ENCODE results near the gene PCDHA7.
"Not testable (repeated sequence)": the region's sequence is repeated elsewhere in the genome, so short reads cannot be mapped to it uniquely, and the experiment has no call there.

PCDHA7 gene

DNA sequence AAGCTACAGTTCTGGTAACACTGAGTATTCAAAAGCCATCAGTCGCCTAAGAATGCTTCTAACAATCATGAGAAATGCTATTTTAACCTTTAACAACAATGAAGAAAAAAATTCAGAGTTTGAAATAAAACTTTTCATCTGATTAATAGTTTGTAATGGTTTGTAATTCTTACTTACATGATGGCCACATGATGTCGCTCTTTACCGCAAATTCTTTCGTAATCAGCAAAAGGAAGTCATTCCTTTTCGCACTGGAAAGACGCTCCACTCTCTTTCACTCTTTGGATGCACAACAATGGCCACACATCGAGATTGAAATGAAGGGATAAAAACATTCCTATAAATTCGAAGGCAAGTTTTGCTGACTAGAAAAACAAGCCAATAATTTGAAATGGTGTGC lies at the start of gene PCDHA7:
Gene PCDHA7, plus strand, starts transcription at position 277 of the 400 bp plus-strand sequence. Its CDS starts 115 bp downstream, at position 392.
- DNase-seq (ENCODE audit: low read depth, low spot score), result no peak
- H3K27ac ChIP-seq, result no peak within 1 kb of the TSS

DNA sequence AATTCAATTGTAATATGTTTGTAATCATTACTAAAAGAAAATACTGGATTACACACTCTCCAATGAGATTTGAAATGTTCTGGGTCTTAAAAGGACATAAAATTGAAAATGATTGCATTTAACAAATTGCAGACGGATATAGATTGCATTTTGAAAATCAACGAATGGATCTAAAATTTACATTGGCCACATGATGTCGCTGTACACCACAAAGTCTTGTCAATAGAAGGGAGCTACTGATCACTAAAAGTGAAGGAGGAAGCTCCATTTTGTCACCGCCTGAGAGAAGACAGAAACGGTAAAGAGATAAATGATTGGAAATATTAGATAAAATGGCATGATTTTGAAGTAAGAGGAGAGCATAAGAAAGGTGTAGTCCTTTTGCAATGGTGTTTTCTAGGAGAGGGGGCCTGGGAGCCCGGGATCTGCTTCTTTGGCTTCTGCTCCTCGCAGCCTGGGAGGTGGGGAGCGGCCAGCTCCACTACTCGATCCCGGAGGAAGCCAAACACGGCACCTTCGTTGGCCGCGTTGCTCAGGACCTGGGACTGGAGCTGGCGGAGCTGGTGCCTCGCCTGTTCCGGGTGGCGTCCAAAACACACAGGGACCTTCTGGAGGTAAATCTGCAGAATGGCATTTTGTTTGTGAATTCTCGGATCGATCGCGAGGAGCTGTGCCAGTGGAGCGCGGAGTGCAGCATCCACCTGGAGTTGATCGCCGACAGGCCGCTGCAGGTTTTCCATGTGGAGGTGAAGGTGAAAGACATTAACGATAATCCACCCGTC lies 48.0 kb upstream of the PCDHA7 start, which contains the start of gene PCDHA1:
Gene PCDHA1, plus strand, starts transcription at position 236 of the 782 bp plus-strand sequence.
- DNase-seq (ENCODE audit: low read depth, low spot score), result no peak
- H3K27ac ChIP-seq, result no peak within 1 kb of the TSS

- not testable (repeated sequence) for H3K27ac ChIP-seq
These were observed 46.6 kb upstream of the PCDHA7 start for GRCh38 chr5:140787422-140787821.

DNA sequence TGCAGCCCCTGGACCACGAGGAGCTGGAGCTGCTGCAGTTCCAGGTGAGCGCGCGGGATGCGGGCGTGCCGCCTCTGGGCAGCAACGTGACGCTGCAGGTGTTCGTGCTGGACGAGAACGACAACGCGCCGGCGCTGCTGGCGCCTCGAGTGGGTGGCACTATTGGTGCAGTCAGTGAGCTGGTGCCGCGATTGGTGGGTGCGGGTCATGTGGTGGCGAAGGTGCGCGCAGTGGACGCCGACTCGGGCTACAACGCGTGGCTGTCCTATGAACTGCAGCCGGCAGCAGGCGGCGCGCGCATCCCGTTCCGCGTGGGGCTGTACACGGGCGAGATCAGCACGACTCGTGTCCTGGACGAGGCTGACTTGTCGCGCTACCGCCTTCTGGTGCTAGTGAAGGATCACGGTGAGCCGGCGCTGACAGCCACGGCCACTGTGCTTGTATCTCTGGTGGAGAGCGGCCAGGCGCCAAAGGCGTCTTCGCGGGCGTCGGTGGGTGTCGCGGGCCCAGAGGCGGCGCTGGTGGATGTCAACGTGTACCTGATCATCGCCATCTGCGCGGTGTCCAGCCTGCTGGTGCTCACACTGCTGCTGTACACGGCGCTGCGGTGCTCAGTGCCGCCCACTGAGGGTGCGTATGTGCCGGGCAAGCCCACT lies 46.1 kb upstream of the PCDHA7 start:
- DNase-seq (ENCODE audit: low read depth, low spot score); H3K27ac ChIP-seq: not testable (repeated sequence)

More at GRCh38 chr5:140787422-140787821, 46.6 kb upstream of the PCDHA7 start:
- DNase-seq (ENCODE audit: low read depth, low spot score), result not testable (repeated sequence)

GRCh38 chr5:140791089-140791488 lies 43.0 kb upstream of the PCDHA7 start:
- no peak overlapping the region for H3K27ac ChIP-seq
- no peak for DNase-seq (ENCODE audit: low read depth, low spot score)

GRCh38 chr5:140794595-140795258 lies 39.3 kb upstream of the PCDHA7 start, which contains the start of gene PCDHA2:
PCDHA2 (plus strand) TSS chr5:140794852.
- H3K27ac ChIP-seq, result no peak within 1 kb of the TSS
- no peak for DNase-seq (ENCODE audit: low read depth, low spot score)

- DNase-seq (ENCODE audit: low read depth, low spot score), result no peak
- H3K27ac ChIP-seq, result no peak overlapping the region
These were observed 38.8 kb upstream of the PCDHA7 start for GRCh38 chr5:140795259-140795641.

GRCh38 chr5:140796072-140796717 lies 37.9 kb upstream of the PCDHA7 start:
- not testable (repeated sequence) for DNase-seq (ENCODE audit: low read depth, low spot score); H3K27ac ChIP-seq

- DNase-seq (ENCODE audit: low read depth, low spot score), result no peak
- no peak overlapping the region for H3K27ac ChIP-seq
These were observed 37.4 kb upstream of the PCDHA7 start for GRCh38 chr5:140796718-140797095.

GRCh38 chr5:140800816-140801493 lies 33.1 kb upstream of the PCDHA7 start, which contains the start of gene PCDHA3:
PCDHA3 (plus strand) TSS chr5:140801057.
- no peak for DNase-seq (ENCODE audit: low read depth, low spot score)
- H3K27ac ChIP-seq, result no peak within 1 kb of the TSS

- no peak for DNase-seq (ENCODE audit: low read depth, low spot score)
- no peak overlapping the region for H3K27ac ChIP-seq
These were observed 32.6 kb upstream of the PCDHA7 start for GRCh38 chr5:140801494-140801841.

DNA sequence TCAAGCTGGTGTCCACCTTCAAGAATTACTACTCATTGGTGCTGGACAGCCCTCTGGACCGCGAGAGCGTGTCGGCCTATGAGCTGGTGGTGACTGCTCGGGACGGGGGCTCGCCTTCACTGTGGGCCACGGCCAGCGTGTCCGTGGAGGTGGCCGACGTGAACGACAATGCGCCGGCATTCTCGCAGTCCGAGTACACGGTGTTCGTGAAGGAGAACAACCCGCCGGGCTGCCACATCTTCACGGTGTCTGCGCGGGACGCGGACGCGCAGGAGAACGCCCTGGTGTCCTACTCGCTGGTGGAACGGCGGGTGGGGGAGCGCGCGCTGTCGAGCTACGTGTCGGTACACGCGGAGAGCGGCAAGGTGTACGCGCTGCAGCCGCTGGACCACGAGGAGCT lies 31.7 kb upstream of the PCDHA7 start:
- DNase-seq (ENCODE audit: low read depth, low spot score); H3K27ac ChIP-seq: not testable (repeated sequence)

GRCh38 chr5:140802781-140803271 lies 31.2 kb upstream of the PCDHA7 start:
- DNase-seq (ENCODE audit: low read depth, low spot score), result no peak
- H3K27ac ChIP-seq, result no peak overlapping the region

DNA sequence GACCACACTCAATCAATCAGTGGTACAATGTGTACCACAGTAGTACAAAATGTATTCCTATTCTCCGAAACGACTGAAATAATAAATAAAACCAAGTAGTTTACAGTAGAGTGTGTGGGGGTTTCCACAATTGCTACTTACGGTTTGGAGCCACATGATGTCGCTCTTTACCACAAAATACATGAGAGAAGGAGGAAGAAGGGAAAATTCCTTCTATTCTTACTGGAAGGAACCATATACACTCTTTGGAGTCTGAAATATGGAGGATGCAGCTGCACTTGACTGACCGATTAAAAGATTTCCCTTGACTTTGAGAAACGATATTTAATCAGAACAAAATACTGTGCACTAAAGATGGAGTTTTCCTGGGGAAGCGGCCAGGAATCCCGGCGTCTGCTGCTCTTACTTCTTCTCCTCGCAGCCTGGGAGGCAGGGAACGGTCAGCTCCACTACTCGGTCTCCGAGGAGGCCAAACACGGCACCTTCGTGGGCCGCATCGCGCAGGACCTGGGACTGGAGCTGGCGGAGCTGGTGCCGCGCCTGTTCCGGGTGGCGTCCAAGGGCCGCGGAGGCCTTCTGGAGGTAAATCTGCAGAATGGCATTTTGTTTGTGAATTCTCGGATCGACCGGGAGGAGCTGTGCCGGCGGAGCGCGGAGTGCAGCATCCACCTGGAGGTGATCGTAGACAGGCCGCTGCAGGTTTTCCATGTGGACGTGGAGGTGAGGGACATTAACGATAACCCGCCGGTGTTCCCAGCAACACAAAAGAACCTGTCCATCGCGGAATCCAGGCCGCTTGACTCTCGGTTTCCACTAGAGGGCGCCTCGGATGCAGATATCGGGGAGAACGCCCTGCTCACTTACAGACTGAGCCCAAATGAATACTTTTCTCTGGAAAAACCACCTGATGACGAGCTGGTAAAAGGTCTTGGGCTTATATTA lies 27.0 kb upstream of the PCDHA7 start, which contains the start of gene PCDHA4:
Gene PCDHA4, plus strand, starts transcription at position 235 of the 942 bp plus-strand sequence.
- DNase-seq (ENCODE audit: low read depth, low spot score), result no peak
- no peak within 1 kb of the TSS for H3K27ac ChIP-seq

DNA sequence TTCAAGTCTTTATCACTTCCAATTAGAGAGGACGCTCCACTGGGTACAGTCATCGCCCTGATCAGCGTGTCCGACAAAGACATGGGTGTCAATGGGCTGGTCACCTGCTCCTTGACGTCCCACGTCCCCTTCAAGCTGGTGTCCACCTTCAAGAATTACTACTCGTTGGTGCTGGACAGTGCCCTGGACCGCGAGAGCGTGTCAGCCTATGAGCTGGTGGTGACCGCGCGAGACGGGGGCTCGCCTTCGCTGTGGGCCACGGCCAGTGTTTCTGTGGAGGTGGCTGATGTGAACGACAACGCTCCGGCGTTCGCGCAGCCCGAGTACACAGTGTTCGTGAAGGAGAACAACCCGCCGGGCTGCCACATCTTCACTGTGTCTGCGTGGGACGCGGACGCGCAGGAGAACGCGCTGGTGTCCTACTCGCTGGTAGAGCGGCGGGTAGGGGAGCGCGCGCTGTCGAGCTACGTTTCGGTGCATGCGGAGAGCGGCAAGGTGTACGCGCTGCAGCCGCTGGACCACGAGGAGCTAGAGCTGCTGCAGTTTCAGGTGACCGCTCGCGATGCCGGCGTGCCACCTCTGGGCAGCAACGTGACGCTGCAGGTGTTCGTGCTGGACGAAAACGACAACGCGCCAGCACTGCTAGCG lies 25.7 kb upstream of the PCDHA7 start:
- not testable (repeated sequence) for DNase-seq (ENCODE audit: low read depth, low spot score); H3K27ac ChIP-seq

DNA sequence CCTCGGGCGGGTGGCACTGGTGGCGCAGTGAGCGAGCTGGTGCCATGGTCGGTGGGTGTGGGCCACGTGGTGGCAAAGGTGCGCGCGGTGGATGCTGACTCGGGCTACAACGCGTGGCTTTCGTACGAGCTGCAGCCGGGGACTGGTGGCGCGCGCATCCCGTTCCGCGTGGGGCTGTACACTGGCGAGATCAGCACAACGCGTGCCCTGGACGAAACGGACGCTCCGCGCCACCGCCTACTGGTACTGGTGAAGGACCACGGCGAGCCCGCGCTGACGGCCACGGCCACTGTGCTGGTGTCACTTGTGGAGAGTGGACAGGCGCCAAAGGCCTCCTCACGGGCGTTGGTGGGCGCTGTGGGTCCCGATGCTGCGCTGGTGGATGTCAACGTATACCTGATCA lies 25.2 kb upstream of the PCDHA7 start:
- no peak for DNase-seq (ENCODE audit: low read depth, low spot score)

GRCh38 chr5:140821375-140822280 lies 12.4 kb upstream of the PCDHA7 start, which contains the start of gene PCDHA5:
PCDHA5 (plus strand) TSS chr5:140821613.
- DNase-seq (ENCODE audit: low read depth, low spot score), result no peak
- H3K27ac ChIP-seq, result no peak within 1 kb of the TSS

More for the DNA sequence above, 25.2 kb upstream of the PCDHA7 start:
- H3K27ac ChIP-seq, result no peak overlapping the region
